H9 (cell line): Measurements from ENCODE around the gene STK24. TPM values are rescaled to one million over a fixed set of nuclear protein-coding genes. Genes with fewer than 3 reads are reported as not detected.

Experiments
- DNase-seq: peaks from one replicate; pipeline ENCODE4 v3.0.0-alpha.2; 2017
- H2AFZ ChIP-seq: one replicate; pipeline ENCODE4 v1.6.1; 2013; ENCODE audit warnings: mild to moderate bottlenecking, low read length, control low read depth, moderate library complexity
- H2AK5ac ChIP-seq: 2 replicates; pipeline ENCODE4 v1.6.1; 2013; ENCODE audit warnings: low read length, control low read depth, mixed read lengths; ENCODE audit not compliant: insufficient read length
- H2BK120ac ChIP-seq: one replicate; pipeline ENCODE4 v1.6.1; 2013; ENCODE audit warnings: low read depth, mild to moderate bottlenecking, low read length, control low read depth, inconsistent platforms; ENCODE audit not compliant: poor library complexity, severe bottlenecking
- H2BK12ac ChIP-seq: 2 replicates; pipeline ENCODE4 v1.6.1; 2013; ENCODE audit warnings: low read length, control low read depth, mixed read lengths, low read depth; ENCODE audit not compliant: insufficient read length
- H2BK15ac ChIP-seq: 2 replicates; pipeline ENCODE4 v1.6.1; 2013; ENCODE audit warnings: low read depth, low read length, control low read depth
- H2BK20ac ChIP-seq: one replicate; pipeline ENCODE4 v1.6.1; 2013; ENCODE audit warnings: low read depth, mild to moderate bottlenecking, low read length, control low read depth, inconsistent platforms; ENCODE audit not compliant: poor library complexity, severe bottlenecking
- H2BK5ac ChIP-seq: 2 replicates; pipeline ENCODE4 v1.6.1; 2013; ENCODE audit warnings: low read length, control low read depth, mixed read lengths; ENCODE audit not compliant: insufficient read length
- H3K14ac ChIP-seq: 2 replicates; pipeline ENCODE4 v1.6.1; 2013; ENCODE audit warnings: low read length, control low read depth; ENCODE audit not compliant: insufficient read depth
- H3K18ac ChIP-seq: 2 replicates; pipeline ENCODE4 v1.6.1; 2013; ENCODE audit warnings: low read depth, mild to moderate bottlenecking, mixed read lengths, low read length, control low read depth; ENCODE audit not compliant: insufficient read length
- H3K23ac ChIP-seq: 2 replicates; pipeline ENCODE4 v1.6.1; 2013; ENCODE audit warnings: low read length, control low read depth, mixed read lengths, low read depth; ENCODE audit not compliant: insufficient read length
- H3K23me2 ChIP-seq: 2 replicates; pipeline ENCODE4 v1.6.1; 2013; ENCODE audit warnings: low read depth, mild to moderate bottlenecking, mixed read lengths, low read length, control low read depth; ENCODE audit not compliant: insufficient read length, poor library complexity, severe bottlenecking
- H3K27ac ChIP-seq: 2 replicates; pipeline ENCODE4 v1.5.1; 2013; ENCODE audit warnings: low read length, control low read depth, mixed read lengths, low read depth; ENCODE audit not compliant: insufficient read length
- H3K27me3 ChIP-seq: 2 replicates; pipeline ENCODE4 v1.6.1; 2013; ENCODE audit warnings: low read length, control low read depth, inconsistent platforms; ENCODE audit not compliant: insufficient read depth
- H3K4ac ChIP-seq: 2 replicates; pipeline ENCODE4 v1.6.1; 2013; ENCODE audit warnings: low read depth, mild to moderate bottlenecking, control low read depth, inconsistent platforms, low read length, moderate library complexity
- H3K4me1 ChIP-seq: 2 replicates; pipeline ENCODE4 v1.6.1; 2013; ENCODE audit warnings: low read length, control low read depth, inconsistent platforms; ENCODE audit not compliant: insufficient read depth
- H3K4me2 ChIP-seq: 2 replicates; pipeline ENCODE4 v1.6.1; 2013; ENCODE audit warnings: low read length, control low read depth, mixed read lengths; ENCODE audit not compliant: insufficient read length, insufficient read depth
- H3K56ac ChIP-seq: 2 replicates; pipeline ENCODE4 v1.6.1; 2013; ENCODE audit warnings: low read depth, mild to moderate bottlenecking, mixed read lengths, low read length, control low read depth; ENCODE audit not compliant: insufficient read length
- H3K79me1 ChIP-seq: 2 replicates; pipeline ENCODE4 v1.6.1; 2013; ENCODE audit warnings: low read depth, mild to moderate bottlenecking, moderate library complexity, low read length, control low read depth, inconsistent platforms; ENCODE audit not compliant: insufficient read depth, poor library complexity, severe bottlenecking
- H3K79me2 ChIP-seq: 2 replicates; pipeline ENCODE4 v1.6.1; 2013; ENCODE audit warnings: low read length, control low read depth, inconsistent platforms; ENCODE audit not compliant: insufficient read depth
- H3K9ac ChIP-seq: 2 replicates; pipeline ENCODE4 v1.6.1; 2013; ENCODE audit warnings: low read length, control low read depth, mixed read lengths; ENCODE audit not compliant: insufficient read length; ENCODE audit errors: extremely low read depth
- H3K9me3 ChIP-seq: one replicate; pipeline ENCODE4 v1.6.1; 2013; ENCODE audit warnings: low read depth, low read length, inconsistent platforms; ENCODE audit not compliant: control insufficient read depth
- H3T11ph ChIP-seq: one replicate; pipeline ENCODE4 v1.6.1; 2013; ENCODE audit warnings: mild to moderate bottlenecking, low read length, control low read depth, inconsistent platforms
- H4K20me1 ChIP-seq: one replicate; pipeline ENCODE4 v1.6.1; 2013; ENCODE audit not compliant: control insufficient read depth, insufficient read length, insufficient read depth
- H4K5ac ChIP-seq: 2 replicates; pipeline ENCODE4 v1.6.1; 2013; ENCODE audit warnings: low read depth, mild to moderate bottlenecking, mixed read lengths, low read length, control low read depth; ENCODE audit not compliant: insufficient read length
- H4K8ac ChIP-seq: replicated peaks from 2 replicates; pipeline ENCODE4 v1.6.1; 2013; ENCODE audit warnings: low read length, control low read depth, mixed read lengths, low read depth; ENCODE audit not compliant: insufficient read length
- H4K91ac ChIP-seq: 2 replicates; pipeline ENCODE4 v1.6.1; 2013; ENCODE audit warnings: low read depth, mild to moderate bottlenecking, moderate library complexity, mixed read lengths, low read length, control low read depth; ENCODE audit not compliant: insufficient read length
- H3K27ac Mint-ChIP-seq, 3 experiments: 2 replicates in 2 of 3; 3 replicates in 1 of 3; pipeline ENCODE4 v1.8.0; 2020 to 2021; ENCODE audit warnings: mixed read lengths in 3 of 3, mild to moderate bottlenecking in 1 of 3, moderate library complexity in 1 of 3
- H3K27me3 Mint-ChIP-seq: 2 replicates; pipeline ENCODE4 v1.8.0; 2021; ENCODE audit warnings: low read depth, mild to moderate bottlenecking, moderate library complexity, mixed read lengths
- H3K36me3 Mint-ChIP-seq, 3 experiments: 2 replicates in 2 of 3; 3 replicates in 1 of 3; pipeline ENCODE4 v1.8.0; 2020 to 2021; ENCODE audit warnings: low read depth in 3 of 3, mixed read lengths in 3 of 3; ENCODE audit not compliant: insufficient read depth in 1 of 3
- H3K4me1 Mint-ChIP-seq, 2 experiments: 2 replicates each; pipeline ENCODE4 v1.8.0; 2020; ENCODE audit warnings: mixed read lengths in 2 of 2
- H3K4me3 Mint-ChIP-seq, 2 experiments: 2 replicates in 1 of 2; 3 replicates in 1 of 2; pipeline ENCODE4 v1.8.0; 2020 to 2021; ENCODE audit warnings: mild to moderate bottlenecking in 2 of 2, mixed read lengths in 2 of 2, moderate library complexity in 1 of 2
- H3K9me3 Mint-ChIP-seq, 2 experiments: 2 replicates in 1 of 2; 3 replicates in 1 of 2; pipeline ENCODE4 v1.8.0; 2020; ENCODE audit warnings: mild to moderate bottlenecking in 2 of 2, mixed read lengths in 2 of 2, moderate library complexity in 1 of 2
- WGBS: extraction: QIAGEN DNeasy Blood & Tissue Kit; methylation state at CpG from one replicate; pipeline ENCODE4 v1.1.7; 2013; ENCODE audit warnings: missing lambda C conversion rate, low lambda C conversion rate, mixed read lengths; ENCODE audit not compliant: insufficient read length; ENCODE audit errors: extremely low coverage; 5-methylcytosine and 5-hydroxymethylcytosine counted together
- total RNA-seq: library from RNA; stranded (reverse); gene quantifications from 2 replicates; pipeline ENCODE4 v1.2.1, GENCODE V29; 2021
- TF ChIP-seq, protein P1 (sequence below): fragments of 200-600 bp; sonication (generic); conservative IDR thresholded peaks from 3 replicates; pipeline ENCODE4 v1.8.0; 2021; ENCODE audit warnings: antibody characterized with exemption, mild to moderate bottlenecking

The STK24 gene
- total RNA-seq, 1 experiment from 2014 or later, result 134 TPM

GRCh38 chr13:98493042-98493712 is 83.7 kb downstream of the STK24 start:
- H3K4me1 Mint-ChIP-seq, result peaks cover 78 to 83% of the 10 kb centered on the region in 2 experiments
- no peak overlapping the region for H3K56ac ChIP-seq
- no peak overlapping the region for H3K4me3 Mint-ChIP-seq

More at GRCh38 chr13:98493042-98493712, 83.7 kb downstream of the STK24 start:
- H3K4me1 ChIP-seq, result peaks cover 13% of the 10 kb centered on the region; the same call in 1 of the 2 replicates
- no peak overlapping the region for H3K27ac ChIP-seq
- Mint-ChIP-seq H3K27me3 (no peaks in the 10 kb centered on the region), H3K36me3 (peaks cover 2 to 6% (median 3%) of the 10 kb centered on the region in 3 experiments; a peak in 6 of 7 replicates), H3K27ac (peak overlapping the region; percentile 11 to 58 (median 29); a peak in 5 of 7 replicates), H3K9me3 (no peaks in the 10 kb centered on the region)
- DNase-seq, result no peak
- TF ChIP-seq, protein P1, sequence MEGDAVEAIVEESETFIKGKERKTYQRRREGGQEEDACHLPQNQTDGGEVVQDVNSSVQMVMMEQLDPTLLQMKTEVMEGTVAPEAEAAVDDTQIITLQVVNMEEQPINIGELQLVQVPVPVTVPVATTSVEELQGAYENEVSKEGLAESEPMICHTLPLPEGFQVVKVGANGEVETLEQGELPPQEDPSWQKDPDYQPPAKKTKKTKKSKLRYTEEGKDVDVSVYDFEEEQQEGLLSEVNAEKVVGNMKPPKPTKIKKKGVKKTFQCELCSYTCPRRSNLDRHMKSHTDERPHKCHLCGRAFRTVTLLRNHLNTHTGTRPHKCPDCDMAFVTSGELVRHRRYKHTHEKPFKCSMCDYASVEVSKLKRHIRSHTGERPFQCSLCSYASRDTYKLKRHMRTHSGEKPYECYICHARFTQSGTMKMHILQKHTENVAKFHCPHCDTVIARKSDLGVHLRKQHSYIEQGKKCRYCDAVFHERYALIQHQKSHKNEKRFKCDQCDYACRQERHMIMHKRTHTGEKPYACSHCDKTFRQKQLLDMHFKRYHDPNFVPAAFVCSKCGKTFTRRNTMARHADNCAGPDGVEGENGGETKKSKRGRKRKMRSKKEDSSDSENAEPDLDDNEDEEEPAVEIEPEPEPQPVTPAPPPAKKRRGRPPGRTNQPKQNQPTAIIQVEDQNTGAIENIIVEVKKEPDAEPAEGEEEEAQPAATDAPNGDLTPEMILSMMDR, result no peak
- H4K91ac ChIP-seq, result no peak overlapping the region
- H3K23ac ChIP-seq, result no peak overlapping the region
- no peak overlapping the region for H3T11ph ChIP-seq
- H3K27me3 ChIP-seq, result no peaks in the 10 kb centered on the region
- peaks cover 7% of the 10 kb centered on the region for H3K79me1 ChIP-seq
- no peak overlapping the region for H3K14ac ChIP-seq
- H2AFZ ChIP-seq, result no peak overlapping the region
- no CpG with 5 or more reads among the region's 6 CpGs for WGBS
- H2BK20ac ChIP-seq, result no peak overlapping the region
- H2BK120ac ChIP-seq, result no peak overlapping the region
- no peak overlapping the region for H3K9ac ChIP-seq
- no peak overlapping the region for H3K18ac ChIP-seq
- no peak overlapping the region for H2BK12ac ChIP-seq
- H3K23me2 ChIP-seq, result no peaks in the 10 kb centered on the region
- no peaks in the 10 kb centered on the region for H4K20me1 ChIP-seq
- H4K5ac ChIP-seq, result no peak overlapping the region
- peaks cover 30% of the 10 kb centered on the region; the same call in 1 of the 2 replicates for H3K79me2 ChIP-seq
- H2AK5ac ChIP-seq, result no peak overlapping the region
- no peak overlapping the region for H3K4ac ChIP-seq
- H2BK15ac ChIP-seq, result no peak overlapping the region
- H3K4me2 ChIP-seq, result no peak overlapping the region
- H3K9me3 ChIP-seq, result no peaks in the 10 kb centered on the region
- H4K8ac ChIP-seq, result no peak overlapping the region
- H2BK5ac ChIP-seq, result no peak overlapping the region
